Psoas muscle (tissue), 8 donors: Measurements from ENCODE around the gene PRRX1. TPM values are rescaled to one million over a fixed set of nuclear protein-coding genes. Genes with fewer than 3 reads are reported as not detected.

Experiments
- ATAC-seq, 4 donors: fragments of 200-7000 bp; cut with Tn5 transposase; one replicate each; pipeline ENCODE4 v1.9.1; 2020; ENCODE audit warnings: moderate library complexity in 3 of 4, mild to moderate bottlenecking in 2 of 4
- DNase-seq, 2 donors: peaks; one replicate each; pipeline ENCODE4 v3.0.0-alpha.2; 2020
- H3K27ac ChIP-seq: fragments of 200-600 bp; one replicate; pipeline ENCODE4 v1.8.0; 2022
- H3K27me3 ChIP-seq, 3 donors: fragments of 200-600 bp in 1 of 3; one replicate each; pipeline versions ENCODE4 v1.6.1 to v1.8.0; 2013 to 2022; ENCODE audit warnings: low read length in 2 of 3, mild to moderate bottlenecking in 2 of 3, moderate library complexity in 1 of 3; ENCODE audit not compliant: insufficient read depth in 3 of 3
- H3K36me3 ChIP-seq, 2 donors: fragments of 200-600 bp in 1 of 2; one replicate each; pipeline versions ENCODE4 v1.6.1 to v1.8.0; 2013 to 2022; ENCODE audit warnings: low read depth in 1 of 2, mild to moderate bottlenecking in 1 of 2, moderate library complexity in 1 of 2; ENCODE audit not compliant: insufficient read depth in 1 of 2
- H3K4me1 ChIP-seq: fragments of 200-600 bp; one replicate; pipeline ENCODE4 v1.8.0; 2022
- H3K4me3 ChIP-seq: fragments of 200-600 bp; one replicate; pipeline ENCODE4 v1.8.0; 2022; ENCODE audit warnings: mild to moderate bottlenecking
- H3K9me3 ChIP-seq: fragments of 200-600 bp; one replicate; pipeline ENCODE4 v1.8.0; 2022
- CTCF ChIP-seq: fragments of 200-600 bp; IDR thresholded peaks from one replicate; pipeline ENCODE4 v1.8.0; 2022; ENCODE audit warnings: antibody characterized with exemption
- WGBS, 3 donors: extraction: QIAGEN DNeasy Blood & Tissue Kit; methylation state at CpG; one replicate each; pipeline versions ENCODE4 v1.1.6 to v1.1.7; 2013; 5-methylcytosine and 5-hydroxymethylcytosine counted together
- intact Hi-C, 2 donors: fragments of 100-400 bp; cut with DNase I; formaldehyde crosslinking; loops; one replicate each; pipeline versions ENCODE4 v1.11.0 to v1.14.2; 2022
- long read RNA-seq, 2 donors: library from polyadenylated mRNA; unstranded; transcript quantifications; one replicate each; pipeline ENCODE4 v2.0.0, GENCODE V29; 2021
- polyA plus RNA-seq, 3 donors: library from polyadenylated mRNA; stranded (reverse); fragments of 200-250 nt; gene quantifications; one replicate each; pipeline ENCODE4 v1.2.3, GENCODE V29; 2013
- total RNA-seq, 4 donors: library from RNA; stranded (reverse); fragmentation: NEBNext Ultra II Directional in 2 of 4; extraction: Animal tissue kit (Norgen Biotek cat#: 25700) in 2 of 4; gene quantifications; one replicate each; pipeline versions ENCODE4 v1.2.1 to v1.2.4, GENCODE V29; 2021 to 2023
- donor health status: healthy with polysubstance abuse.
- donor health status: DM: no; HTN: no; CAD: no; lungs with moderate emphysema.
- donor health status: Bipolar disorder and iron deficiency.
- donor health status: healthy.
- donor health status: DM: yes; HTN: yes; CAD: no.
- donor health status: DM: no; HTN: no; CAD: no.
- donor health status: DM: no; HTN: no; CAD: no.
- donor health status: DM: yes; HTN: yes; CAD: no.

PRRX1 gene
- total RNA-seq (100 to 1,000 TPM in 3 of 4 donors, 10 to 100 TPM in 1; 61.4 to 256 (median 116) TPM), polyA plus RNA-seq (10 to 100 TPM; 27.7 to 64.1 (median 53.7) TPM)
- long read RNA-seq, donor 1, full-length matches to known transcripts: 44 of 57 reads
- long read RNA-seq, donor 1, partial matches to known transcripts: 4 of 57 reads
- long read RNA-seq, donor 1, other reads (novel, unspliced or antisense): 9 of 57 reads
- long read RNA-seq, donor 2, full-length matches to known transcripts: 75 of 85 reads
- long read RNA-seq, donor 2, partial matches to known transcripts: 0 of 85 reads
- long read RNA-seq, donor 2, other reads (novel, unspliced or antisense): 10 of 85 reads

GRCh38 chr1:170664093-170664827, at the start of gene PRRX1:
PRRX1 (plus strand) TSS chr1:170664131; CDS start chr1:170664219, 88 bp downstream.
- intact Hi-C loops: loop anchor here (2.0 to 10.0 kb wide), 5 partner anchors 103 to 649 kb away; partner anchors contain the start of genes GORAB (in 2 of the 2) and KIFAP3 (in 1 of the 2)
- Histone ChIP-seq H3K4me3 (peak within 1 kb of the TSS; percentile 72), H3K27me3 (peaks cover 0 to 4% (median 0%) of the 10 kb centered on the region in 3 donors), H3K9me3 (no peaks in the 10 kb centered on the region), H3K4me1 (peaks cover 21% of the 10 kb centered on the region), H3K27ac (peak within 1 kb of the TSS; percentile 91), H3K36me3 (no peaks in the 10 kb centered on the region)
- no peak for TF ChIP-seq CTCF
- ATAC-seq: peak; percentile 36 to 47 (median 39)
- DNase-seq: peak; percentile 49 to 77
- 1% methylated on average over 51 to 56 of the region's 56 CpGs for WGBS, 3 donors

GRCh38 chr1:170617591-170618330, 46.2 kb upstream of the PRRX1 start:
- DNase-seq (no peak), ATAC-seq (peak; percentile 70 to 78 (median 74))
- 15 to 20% (median 18%) methylated on average over 7 of the region's 7 CpGs for WGBS, 3 donors
- H3K36me3 ChIP-seq: no peaks in the 10 kb centered on the region
- H3K4me3 ChIP-seq: no peak overlapping the region
- H3K27me3 ChIP-seq: no peaks in the 10 kb centered on the region
- H3K9me3 ChIP-seq: no peaks in the 10 kb centered on the region
- H3K27ac ChIP-seq: peak overlapping the region; percentile 75
- intact Hi-C loops: no loop called here
- no peak for TF ChIP-seq CTCF
- H3K4me1 ChIP-seq: peaks cover 30% of the 10 kb centered on the region

- intact Hi-C loops: no loop called here
- Histone ChIP-seq H3K27me3 (no peaks in the 10 kb centered on the region), H3K4me1 (peaks cover 30% of the 10 kb centered on the region), H3K4me3 (no peak overlapping the region), H3K27ac (peak overlapping the region; percentile 75), H3K9me3 (no peaks in the 10 kb centered on the region), H3K36me3 (no peaks in the 10 kb centered on the region)
- ATAC-seq (no peak), DNase-seq (no peak)
- TF ChIP-seq CTCF: no peak
- 64 to 77% (median 75%) methylated on average over 2 of the region's 2 CpGs for WGBS, 3 donors
Measured at GRCh38 chr1:170618421-170618820, 45.5 kb upstream of the PRRX1 start.

- peaks cover 30% of the 10 kb centered on the region for H3K4me1 ChIP-seq
- H3K9me3 ChIP-seq: peaks cover 3% of the 10 kb centered on the region
- H3K36me3 ChIP-seq: no peaks in the 10 kb centered on the region
- no peak for TF ChIP-seq CTCF
- ATAC-seq: peak; percentile 64 to 73 (median 68)
- WGBS, 3 donors: 20 to 29% (median 24%) methylated on average over 7 of the region's 7 CpGs
- peak overlapping the region; percentile 75 for H3K27ac ChIP-seq
- peak overlapping the region; percentile 40 for H3K4me3 ChIP-seq
- intact Hi-C loops: loop anchor here in 1 of 2 donors (5.0 kb wide), 1 partner anchor 38 kb away; no protein-coding TSS in a partner anchor
- no peak for DNase-seq
- no peaks in the 10 kb centered on the region for H3K27me3 ChIP-seq
Measured at GRCh38 chr1:170619241-170620028, 44.5 kb upstream of the PRRX1 start.
